GM10248 (cell line): ENCODE measurements around the gene PEAK1.

Source experiments
- CTCF ChIA-PET: fragments of 300-600 bp; sonication (Branson Sonifier 250); formaldehyde crosslinking; extraction: SDS; loops from one replicate; lab custom pipeline; 2021; ENCODE audit warnings: antibody characterized with exemption; lab: Yijun Ruan, JAX
- POLR2A ChIA-PET: fragments of 350-650 bp; sonication (Branson Sonifier 250); formaldehyde crosslinking; extraction: SDS; loops from one replicate; lab custom pipeline; 2020; ENCODE audit warnings: antibody characterized with exemption; lab: Yijun Ruan, JAX
- DNase-seq: peaks from one replicate; pipeline ENCODE4 v3.0.0; 2012; ENCODE audit errors: extremely low spot score
- CTCF ChIP-seq: IDR thresholded peaks from 2 replicates; pipeline ENCODE4 v1.5.1; 2012; ENCODE audit warnings: mild to moderate bottlenecking, low read depth; ENCODE audit errors: extremely low read depth, missing control alignments, control extremely low read depth

PEAK1 gene

DNA sequence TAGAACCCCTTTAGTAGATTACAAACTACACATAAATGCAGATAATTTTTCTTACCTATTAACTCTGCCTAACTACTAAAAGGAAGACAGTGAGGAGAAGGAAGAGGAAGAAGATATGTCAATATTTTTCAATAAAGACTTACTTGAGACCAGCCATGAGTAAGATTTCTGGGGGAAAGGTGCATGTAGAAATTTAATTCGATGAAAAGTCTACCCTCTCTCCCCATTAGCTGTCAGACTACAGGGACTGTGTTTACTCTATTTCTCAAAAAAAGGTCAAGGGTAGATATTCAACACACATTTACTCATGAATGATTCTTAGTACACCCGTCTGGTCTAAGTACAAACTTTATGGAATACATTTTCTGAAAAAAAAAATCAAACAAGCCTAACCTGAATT is 355.8 kb downstream of the PEAK1 start:
- TF ChIP-seq CTCF = no peak
- ChIA-PET CTCF (interaction anchor here (1.2 to 2.0 kb wide), 3 partner anchors 18 to 480 kb away, joined by 3 to 7 read pairs (median 4); no protein-coding TSS in a partner anchor), POLR2A (no interaction called here)
- no peak for DNase-seq

DNA sequence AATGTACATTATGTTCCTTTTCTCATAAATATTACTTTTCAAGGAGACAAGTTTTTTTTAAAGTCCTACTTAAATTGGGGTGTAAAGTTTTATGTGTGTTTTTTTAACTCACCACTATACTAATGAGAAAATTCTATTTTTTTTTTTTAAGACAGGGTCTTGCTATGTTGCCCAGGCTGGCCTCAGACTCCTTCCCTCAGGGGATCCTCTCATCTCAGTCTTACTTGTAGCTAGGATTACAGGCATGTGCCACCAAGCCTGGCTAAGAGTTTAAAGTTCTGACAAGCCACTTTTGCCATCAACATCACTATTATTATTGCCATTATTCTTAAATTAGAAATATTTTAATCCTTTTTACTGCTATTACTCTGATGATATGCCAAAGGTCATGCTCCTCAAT is 356.7 kb downstream of the PEAK1 start:
- POLR2A ChIA-PET = no interaction called here
- no peak for TF ChIP-seq CTCF
- CTCF ChIA-PET = interaction anchor here (1.2 to 2.0 kb wide), 3 partner anchors 17 to 480 kb away, joined by 3 to 7 read pairs (median 4); no protein-coding TSS in a partner anchor
- no peak for DNase-seq

GRCh38 chr15:77060546-77060945 is 359.4 kb downstream of the PEAK1 start:
- TF ChIP-seq CTCF = no peak
- DNase-seq = no peak
- POLR2A ChIA-PET = no interaction called here
- CTCF ChIA-PET = interaction anchor here (1.1 to 5.6 kb wide), 5 partner anchors 12 to 483 kb away, joined by 3 to 47 read pairs (median 10); no protein-coding TSS in a partner anchor

DNA sequence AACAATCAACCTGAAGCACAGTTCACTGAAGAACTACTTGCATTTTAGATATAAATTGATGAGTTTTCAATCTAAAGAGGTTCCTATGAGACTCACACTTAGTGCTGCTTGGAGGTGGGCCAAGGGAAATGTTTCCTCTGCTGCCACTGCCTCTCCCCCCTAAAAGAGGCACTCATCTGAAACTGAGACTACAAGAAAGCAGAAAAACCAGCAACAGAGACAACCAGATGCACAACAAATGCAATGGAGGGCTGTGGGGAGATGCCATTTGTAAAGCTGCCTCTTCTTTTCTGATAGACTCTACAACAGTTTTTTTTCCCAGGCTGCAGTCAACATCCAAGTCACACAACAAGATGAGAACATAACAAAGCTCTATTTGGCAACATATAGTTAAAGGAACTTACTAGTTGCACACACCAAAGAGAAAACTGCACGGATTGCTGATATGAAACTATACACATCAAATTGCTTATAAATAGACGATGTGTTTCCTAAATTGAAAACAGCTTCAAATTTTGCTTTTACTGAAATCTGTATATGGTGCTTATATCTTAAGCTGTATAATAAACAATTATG is 360.0 kb downstream of the PEAK1 start:
- DNase-seq = no peak
- no peak for TF ChIP-seq CTCF
- ChIA-PET CTCF (interaction anchor here (0.6 to 5.6 kb wide), 6 partner anchors 8 to 483 kb away, joined by 3 to 47 read pairs (median 7); no protein-coding TSS in a partner anchor), POLR2A (no interaction called here)

DNA sequence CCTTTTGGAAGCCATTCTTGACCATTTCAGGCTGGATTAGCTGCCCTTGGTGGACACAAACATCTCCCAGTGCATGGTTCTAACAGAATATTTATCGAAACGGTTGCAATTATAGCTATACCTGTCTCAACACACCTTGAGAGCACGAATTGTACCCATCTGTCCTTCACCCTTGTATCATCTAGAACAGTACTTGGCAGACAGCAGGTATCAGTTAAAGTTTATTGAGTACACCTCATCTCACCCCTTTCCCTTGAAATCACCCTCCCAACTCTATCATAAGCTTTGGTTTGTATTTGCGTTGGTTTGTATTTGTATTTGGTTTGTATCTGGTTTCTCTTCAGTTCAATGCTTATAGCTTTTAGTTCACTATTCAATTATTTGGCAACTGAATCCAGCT is 361.4 kb downstream of the PEAK1 start:
- POLR2A ChIA-PET = no interaction called here
- CTCF ChIA-PET = interaction anchor here (1.5 to 5.6 kb wide), 4 partner anchors 10 to 35 kb away, joined by 4 to 47 read pairs (median 12); no protein-coding TSS in a partner anchor
- TF ChIP-seq CTCF = no peak
- no peak for DNase-seq

DNA sequence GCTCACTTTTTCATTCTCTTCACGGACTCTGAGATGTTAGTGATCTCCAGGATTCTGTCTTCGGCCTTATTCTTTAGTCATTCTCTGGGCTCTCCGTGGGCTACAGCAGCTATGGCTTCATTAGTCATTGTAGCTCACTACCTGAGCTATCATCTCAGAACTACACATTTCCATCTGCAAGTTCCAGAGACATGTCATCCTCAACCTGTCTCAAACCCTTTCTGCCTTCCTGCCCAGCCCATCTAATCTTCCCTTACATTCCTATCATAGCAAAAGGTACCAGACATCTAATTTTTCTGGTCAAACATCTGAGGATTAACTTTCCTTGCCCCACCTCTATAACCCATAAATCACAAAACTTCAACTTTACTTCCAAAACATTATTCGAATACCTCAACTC is 362.2 kb downstream of the PEAK1 start:
- POLR2A ChIA-PET = no interaction called here
- no peak for DNase-seq
- CTCF ChIA-PET = interaction anchor here (0.8 to 5.6 kb wide), 6 partner anchors 10 to 486 kb away, joined by 3 to 47 read pairs (median 6); no protein-coding TSS in a partner anchor
- no peak for TF ChIP-seq CTCF
